Measurements from ENCODE around the gene LINC01488.

DNA sequence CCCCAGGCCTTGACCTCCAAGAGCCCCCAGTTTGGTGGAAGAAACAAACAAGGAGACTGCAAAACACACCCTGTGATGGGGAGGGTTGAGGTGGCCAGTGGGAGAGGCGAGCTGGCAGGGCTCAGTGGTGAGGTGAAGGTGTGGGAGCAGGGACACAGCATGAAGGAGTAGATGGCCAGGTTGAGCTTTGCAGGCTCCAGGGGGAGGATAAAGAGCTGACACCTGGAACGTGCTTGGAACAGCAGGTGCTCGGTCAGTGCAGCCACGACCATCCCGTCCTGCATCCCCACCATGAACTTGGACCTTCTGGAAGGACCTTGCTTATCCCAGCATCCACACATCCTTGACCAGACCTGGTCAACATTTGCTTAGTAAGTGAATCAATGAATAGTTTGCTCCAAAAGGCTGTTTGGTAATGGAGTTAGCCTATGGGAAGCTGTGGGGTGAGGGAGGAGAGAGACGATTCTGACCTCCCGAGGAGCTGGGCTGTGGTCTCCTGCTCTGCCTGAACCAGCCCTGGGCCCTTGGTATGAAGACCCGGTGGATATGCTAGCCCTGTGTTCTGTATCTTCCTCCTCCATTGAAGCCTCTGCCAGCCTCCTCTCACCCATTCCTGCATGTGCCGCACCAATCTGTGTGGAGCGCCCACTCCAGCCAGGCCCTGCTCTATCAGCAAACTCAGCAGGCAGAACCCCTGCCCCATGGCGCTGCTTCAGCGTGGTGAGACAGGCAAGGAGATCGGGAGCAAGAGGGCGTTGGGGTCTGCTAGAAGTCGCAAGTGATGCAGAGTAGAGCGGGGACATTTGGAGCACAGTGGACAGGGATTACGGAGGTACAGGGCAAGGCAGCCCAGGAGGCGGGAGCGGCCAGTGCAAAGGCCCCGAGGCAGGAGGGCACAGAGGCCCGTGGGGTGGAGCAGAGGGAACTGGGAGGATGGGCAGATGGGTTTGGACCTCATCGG is 9.9 kb downstream of the LINC01488 start:
- TF ChIP-seq PRDM4 (tag by site-specific recombination; IDR thresholded peaks at IDR 0.05) (no peak), ZNF548 (tag by site-specific recombination; IDR thresholded peaks at IDR 0.05) (no peak)
